Naive B cell (primary cell): ENCODE measurements around the gene TBX15. TPM values are rescaled to one million over a fixed set of nuclear protein-coding genes. Genes with fewer than 3 reads are reported as not detected.

Experiments used
- ATAC-seq, 2 donors: fragments of 150-1000 bp; cut with Tn5 transposase; 2 replicates each; pipeline ENCODE4 v1.10.0; 2021; ENCODE audit warnings: low read depth in 2 of 2, mild to moderate bottlenecking in 2 of 2, moderate library complexity in 2 of 2
- DNase-seq: peaks from one replicate; pipeline ENCODE4 v3.0.0; 2022
- H3K27ac Mint-ChIP-seq, 6 donors: one replicate each; pipeline ENCODE4 v1.8.0; 2020 to 2022; ENCODE audit warnings: mild to moderate bottlenecking in 6 of 6, mixed read lengths in 6 of 6, moderate library complexity in 5 of 6, inconsistent platforms in 2 of 6
- H3K27me3 Mint-ChIP-seq, 3 donors: one replicate each; pipeline ENCODE4 v1.8.0; 2021 to 2022; ENCODE audit warnings: mixed read lengths in 3 of 3, mild to moderate bottlenecking in 1 of 3
- H3K36me3 Mint-ChIP-seq, 2 donors: one replicate each; pipeline ENCODE4 v1.8.0; 2020 to 2022; ENCODE audit warnings: mixed read lengths in 2 of 2, inconsistent platforms in 1 of 2, mild to moderate bottlenecking in 1 of 2
- H3K4me1 Mint-ChIP-seq, 3 donors: one replicate each; pipeline ENCODE4 v1.8.0; 2020 to 2022; ENCODE audit warnings: mixed read lengths in 3 of 3, inconsistent platforms in 1 of 3, mild to moderate bottlenecking in 1 of 3, moderate library complexity in 1 of 3
- H3K4me3 Mint-ChIP-seq, 8 donors: one replicate each; pipeline ENCODE4 v1.8.0; 2020 to 2022; ENCODE audit warnings: mild to moderate bottlenecking in 8 of 8, mixed read lengths in 8 of 8, moderate library complexity in 8 of 8, inconsistent platforms in 2 of 8
- H3K9me3 Mint-ChIP-seq, 7 donors: one replicate each; pipeline ENCODE4 v1.8.0; 2020 to 2022; ENCODE audit warnings: mixed read lengths in 7 of 7, mild to moderate bottlenecking in 5 of 7, inconsistent platforms in 2 of 7, moderate library complexity in 1 of 7
- polyA plus RNA-seq, 6 donors: library from polyadenylated mRNA; unstranded; fragments of 300-500 nt; fragmentation: Illumina TruSeq; gene quantifications; one replicate each; pipeline ENCODE4 v1.2.3, GENCODE V29; 2021; ENCODE audit warnings: low read depth in 6 of 6

TBX15 gene
- polyA plus RNA-seq, result not detected

GRCh38 chr1:118988186-118989005 lies at the start of gene TBX15:
Gene TBX15, minus strand, starts transcription at chr1:118988343. Its CDS starts 548 bp downstream, at chr1:118987795.
- Mint-ChIP-seq H3K36me3 (peaks cover 13 to 47% of the 10 kb centered on the region in 2 donors), H3K27ac (peak within 1 kb of the TSS in 4 of 6 donors; percentile 76 to 92 (median 85)), H3K9me3 (peaks cover 0 to 55% (median 28%) of the 10 kb centered on the region in 7 donors), H3K4me3 (peak within 1 kb of the TSS; percentile 56 to 83 (median 72)), H3K27me3 (peaks cover 81 to 96% (median 94%) of the 10 kb centered on the region in 3 donors), H3K4me1 (peaks cover 19 to 52% (median 52%) of the 10 kb centered on the region in 3 donors)
- ATAC-seq (no peak), DNase-seq (no peak)

GRCh38 chr1:119034359-119034758 lies 46.2 kb upstream of the TBX15 start:
- H3K27ac Mint-ChIP-seq, result peak overlapping the region in 2 of 6 donors; percentile 20 to 75
- H3K36me3 Mint-ChIP-seq, result peaks cover 31 to 53% of the 10 kb centered on the region in 2 donors
- no peak overlapping the region for H3K4me3 Mint-ChIP-seq
- H3K4me1 Mint-ChIP-seq, result no peaks in the 10 kb centered on the region
- DNase-seq (no peak), ATAC-seq (no peak)
- peaks cover 0 to 2% (median 0%) of the 10 kb centered on the region in 7 donors for H3K9me3 Mint-ChIP-seq
- H3K27me3 Mint-ChIP-seq, result no peaks in the 10 kb centered on the region

GRCh38 chr1:119032986-119033385 lies 44.8 kb upstream of the TBX15 start:
- DNase-seq (no peak), ATAC-seq (no peak)
- Mint-ChIP-seq H3K27me3 (no peaks in the 10 kb centered on the region), H3K27ac (peak overlapping the region in 1 of 6 donors; percentile 83), H3K4me3 (no peak overlapping the region), H3K9me3 (peaks cover 0 to 2% (median 0%) of the 10 kb centered on the region in 7 donors), H3K36me3 (peaks cover 27 to 47% of the 10 kb centered on the region in 2 donors), H3K4me1 (no peaks in the 10 kb centered on the region)

- DNase-seq, result no peak
- ATAC-seq, result no peak
- Mint-ChIP-seq H3K27me3 (no peaks in the 10 kb centered on the region), H3K4me3 (no peak overlapping the region), H3K36me3 (peaks cover 19 to 35% of the 10 kb centered on the region in 2 donors), H3K27ac (no peak overlapping the region), H3K4me1 (no peaks in the 10 kb centered on the region), H3K9me3 (peaks cover 0 to 9% (median 4%) of the 10 kb centered on the region in 7 donors)
These were observed 39.6 kb upstream of the TBX15 start for GRCh38 chr1:119027759-119028158.

GRCh38 chr1:119026956-119027355 lies 38.8 kb upstream of the TBX15 start:
- H3K4me3 Mint-ChIP-seq, result no peak overlapping the region
- H3K27me3 Mint-ChIP-seq, result no peaks in the 10 kb centered on the region
- DNase-seq (no peak), ATAC-seq (no peak)
- no peaks in the 10 kb centered on the region for H3K4me1 Mint-ChIP-seq
- H3K9me3 Mint-ChIP-seq, result peaks cover 0 to 9% (median 4%) of the 10 kb centered on the region in 7 donors
- peaks cover 13 to 34% of the 10 kb centered on the region in 2 donors for H3K36me3 Mint-ChIP-seq
- H3K27ac Mint-ChIP-seq, result peak overlapping the region in 1 of 6 donors; percentile 49

GRCh38 chr1:119015547-119015946 lies 27.4 kb upstream of the TBX15 start:
- Mint-ChIP-seq H3K9me3 (peaks cover 0 to 21% (median 5%) of the 10 kb centered on the region in 7 donors), H3K4me3 (no peak overlapping the region), H3K27ac (peak overlapping the region in 1 of 6 donors; percentile 4), H3K4me1 (no peaks in the 10 kb centered on the region), H3K36me3 (peaks cover 41 to 54% of the 10 kb centered on the region in 2 donors), H3K27me3 (peaks cover 28 to 40% (median 36%) of the 10 kb centered on the region in 3 donors)
- DNase-seq (no peak), ATAC-seq (no peak)

- Mint-ChIP-seq H3K9me3 (peaks cover 0 to 14% (median 8%) of the 10 kb centered on the region in 7 donors), H3K36me3 (peaks cover 28 to 39% of the 10 kb centered on the region in 2 donors), H3K27me3 (peaks cover 52 to 63% (median 60%) of the 10 kb centered on the region in 3 donors), H3K4me3 (no peak overlapping the region), H3K4me1 (peaks cover 8 to 12% (median 11%) of the 10 kb centered on the region in 3 donors), H3K27ac (no peak overlapping the region)
- no peak for DNase-seq
- no peak for ATAC-seq
These were observed 24.2 kb upstream of the TBX15 start for GRCh38 chr1:119012383-119012782.

GRCh38 chr1:119011706-119012105 lies 23.6 kb upstream of the TBX15 start:
- Mint-ChIP-seq H3K27ac (no peak overlapping the region), H3K36me3 (peaks cover 27 to 39% of the 10 kb centered on the region in 2 donors), H3K4me3 (no peak overlapping the region), H3K27me3 (peaks cover 52 to 63% (median 62%) of the 10 kb centered on the region in 3 donors), H3K9me3 (peaks cover 0 to 14% (median 8%) of the 10 kb centered on the region in 7 donors), H3K4me1 (peaks cover 8 to 13% (median 11%) of the 10 kb centered on the region in 3 donors)
- no peak for ATAC-seq
- DNase-seq, result no peak

- H3K4me1 Mint-ChIP-seq, result peaks cover 8 to 19% (median 14%) of the 10 kb centered on the region in 3 donors
- peaks cover 27 to 39% of the 10 kb centered on the region in 2 donors for H3K36me3 Mint-ChIP-seq
- DNase-seq (no peak), ATAC-seq (no peak)
- H3K27me3 Mint-ChIP-seq, result peaks cover 57 to 69% (median 68%) of the 10 kb centered on the region in 3 donors
- H3K27ac Mint-ChIP-seq, result no peak overlapping the region
- H3K4me3 Mint-ChIP-seq, result no peak overlapping the region
- H3K9me3 Mint-ChIP-seq, result peaks cover 0 to 18% (median 8%) of the 10 kb centered on the region in 7 donors
These were observed 23.0 kb upstream of the TBX15 start for GRCh38 chr1:119011116-119011515.

- Mint-ChIP-seq H3K27me3 (peaks cover 65 to 75% (median 74%) of the 10 kb centered on the region in 3 donors), H3K4me3 (no peak overlapping the region), H3K27ac (no peak overlapping the region), H3K9me3 (peaks cover 0 to 25% (median 11%) of the 10 kb centered on the region in 7 donors), H3K4me1 (peaks cover 8 to 19% (median 14%) of the 10 kb centered on the region in 3 donors), H3K36me3 (peaks cover 22 to 42% of the 10 kb centered on the region in 2 donors)
- no peak for ATAC-seq
- no peak for DNase-seq
These were observed 22.1 kb upstream of the TBX15 start for GRCh38 chr1:119010201-119010600.

GRCh38 chr1:119009312-119009655 lies 21.1 kb upstream of the TBX15 start:
- Mint-ChIP-seq H3K4me3 (peak overlapping the region in 4 of 8 donors; percentile 41 to 79 (median 70)), H3K36me3 (peaks cover 17 to 33% of the 10 kb centered on the region in 2 donors), H3K9me3 (peaks cover 0 to 25% (median 7%) of the 10 kb centered on the region in 7 donors), H3K27ac (peak overlapping the region in 2 of 6 donors; percentile 23 to 32), H3K4me1 (peaks cover 8 to 19% (median 14%) of the 10 kb centered on the region in 3 donors), H3K27me3 (peaks cover 74 to 75% (median 75%) of the 10 kb centered on the region in 3 donors)
- DNase-seq (no peak), ATAC-seq (no peak)

- H3K27me3 Mint-ChIP-seq, result peaks cover 74 to 80% (median 78%) of the 10 kb centered on the region in 3 donors
- H3K36me3 Mint-ChIP-seq, result peaks cover 15 to 33% of the 10 kb centered on the region in 2 donors
- peak overlapping the region; percentile 68 to 84 (median 78) for H3K4me3 Mint-ChIP-seq
- ATAC-seq (peak; percentile 28), DNase-seq (no peak)
- H3K4me1 Mint-ChIP-seq, result peaks cover 8 to 19% (median 16%) of the 10 kb centered on the region in 3 donors
- peak overlapping the region in 4 of 6 donors; percentile 14 to 80 (median 42) for H3K27ac Mint-ChIP-seq
- peaks cover 0 to 25% (median 8%) of the 10 kb centered on the region in 7 donors for H3K9me3 Mint-ChIP-seq
These were observed 20.6 kb upstream of the TBX15 start for GRCh38 chr1:119008483-119009311.
